ENCODE results near the gene WNT7A.

Gene WNT7A

GRCh38 chr3:13891017-13891392, 11.1 kb upstream of the WNT7A start:
- H3K4me3 ChIP-seq (ENCODE audit: low read depth, low read length): no peak overlapping the region
- DNase-seq (ENCODE audit: low read depth): no peak
- TF ChIP-seq, protein P1, sequence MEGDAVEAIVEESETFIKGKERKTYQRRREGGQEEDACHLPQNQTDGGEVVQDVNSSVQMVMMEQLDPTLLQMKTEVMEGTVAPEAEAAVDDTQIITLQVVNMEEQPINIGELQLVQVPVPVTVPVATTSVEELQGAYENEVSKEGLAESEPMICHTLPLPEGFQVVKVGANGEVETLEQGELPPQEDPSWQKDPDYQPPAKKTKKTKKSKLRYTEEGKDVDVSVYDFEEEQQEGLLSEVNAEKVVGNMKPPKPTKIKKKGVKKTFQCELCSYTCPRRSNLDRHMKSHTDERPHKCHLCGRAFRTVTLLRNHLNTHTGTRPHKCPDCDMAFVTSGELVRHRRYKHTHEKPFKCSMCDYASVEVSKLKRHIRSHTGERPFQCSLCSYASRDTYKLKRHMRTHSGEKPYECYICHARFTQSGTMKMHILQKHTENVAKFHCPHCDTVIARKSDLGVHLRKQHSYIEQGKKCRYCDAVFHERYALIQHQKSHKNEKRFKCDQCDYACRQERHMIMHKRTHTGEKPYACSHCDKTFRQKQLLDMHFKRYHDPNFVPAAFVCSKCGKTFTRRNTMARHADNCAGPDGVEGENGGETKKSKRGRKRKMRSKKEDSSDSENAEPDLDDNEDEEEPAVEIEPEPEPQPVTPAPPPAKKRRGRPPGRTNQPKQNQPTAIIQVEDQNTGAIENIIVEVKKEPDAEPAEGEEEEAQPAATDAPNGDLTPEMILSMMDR (IDR thresholded peaks at IDR 0.05; ENCODE audit: control insufficient read depth, extremely low read depth, insufficient read depth): no peak

DNA sequence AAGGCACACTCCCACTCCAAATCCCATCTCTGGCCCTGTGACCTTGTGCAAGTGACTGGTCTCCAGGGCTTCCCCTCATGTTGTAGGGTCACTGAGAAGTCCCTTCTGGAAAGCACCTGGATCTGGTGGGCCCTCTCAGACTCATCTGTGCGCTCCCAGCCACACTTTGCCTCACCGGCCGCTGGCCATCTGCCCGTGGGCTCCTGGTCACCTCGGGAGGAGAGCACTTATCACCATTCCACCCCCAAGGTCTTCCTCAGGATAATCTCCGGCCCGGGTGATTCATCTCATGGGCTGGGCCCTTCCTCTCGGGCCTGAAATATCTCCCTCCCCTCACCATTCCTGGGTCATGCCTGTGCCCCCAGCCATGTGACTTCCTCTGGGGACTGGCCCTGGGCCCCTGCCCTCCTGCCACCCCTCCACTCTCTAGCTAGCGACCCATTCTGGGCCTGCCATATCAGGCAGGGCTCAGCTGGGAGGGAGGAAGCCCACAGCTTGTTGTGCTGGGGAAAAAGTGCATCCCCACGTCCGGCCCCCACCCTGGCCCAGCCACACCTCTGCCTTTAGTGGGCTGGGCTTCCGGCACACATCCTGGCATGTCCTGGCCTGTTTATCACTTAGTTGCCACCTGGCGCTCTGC, 10.6 kb upstream of the WNT7A start:
- H3K4me3 ChIP-seq (ENCODE audit: low read depth, low read length): no peak overlapping the region
- TF ChIP-seq, protein P1 (IDR thresholded peaks at IDR 0.05; ENCODE audit: control insufficient read depth, extremely low read depth, insufficient read depth): no peak
- no peak for DNase-seq (ENCODE audit: low read depth)

GRCh38 chr3:13888576-13888975, 8.7 kb upstream of the WNT7A start:
- TF ChIP-seq, protein P1 (IDR thresholded peaks at IDR 0.05; ENCODE audit: control insufficient read depth, extremely low read depth, insufficient read depth): no peak
- no peak overlapping the region for H3K4me3 ChIP-seq (ENCODE audit: low read depth, low read length)
- DNase-seq (ENCODE audit: low read depth): no peak

DNA sequence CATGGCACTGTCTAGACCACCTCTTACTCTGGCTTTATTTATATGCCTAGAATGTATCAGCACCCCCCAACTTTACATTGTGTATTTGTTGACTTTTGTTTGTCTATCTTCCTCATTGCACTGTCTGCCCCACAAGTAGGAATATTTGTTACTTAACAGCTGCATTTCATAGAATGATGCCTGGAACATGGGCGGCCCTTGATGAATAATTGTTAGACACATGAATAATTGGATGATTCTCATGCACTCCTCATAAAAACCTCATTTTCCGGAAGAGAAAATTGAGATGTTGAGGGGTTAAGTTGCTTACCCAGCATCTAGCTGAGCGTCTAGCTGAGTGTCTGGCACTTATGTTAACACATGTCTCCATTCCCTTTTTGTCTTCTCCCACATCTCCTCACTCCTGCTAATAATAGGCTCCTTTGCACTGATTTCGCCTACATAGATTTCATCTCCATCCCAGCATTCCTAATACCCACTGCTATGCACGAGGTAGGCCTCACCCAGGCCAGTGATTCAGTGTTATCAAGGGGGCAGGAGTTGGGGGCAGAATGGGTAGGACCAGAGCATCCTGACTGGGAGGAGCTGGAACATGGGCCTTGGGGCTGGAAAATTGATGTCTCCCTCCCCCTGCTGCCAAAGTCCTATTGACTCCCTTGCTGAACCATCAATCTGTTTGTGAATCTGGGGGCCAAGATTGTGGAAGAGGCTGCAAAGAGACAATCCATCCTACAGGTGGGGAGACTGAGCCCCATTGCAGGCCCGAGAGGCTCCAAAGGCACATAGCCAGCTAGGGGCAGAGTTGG, 7.8 kb upstream of the WNT7A start:
- no peak overlapping the region for H3K4me3 ChIP-seq (ENCODE audit: low read depth, low read length)
- TF ChIP-seq, protein P1 (IDR thresholded peaks at IDR 0.05; ENCODE audit: control insufficient read depth, extremely low read depth, insufficient read depth): no peak
- DNase-seq (ENCODE audit: low read depth): no peak

- DNase-seq (ENCODE audit: low read depth): no peak
- no peak overlapping the region for H3K4me3 ChIP-seq (ENCODE audit: low read depth, low read length)
- TF ChIP-seq, protein P1 (IDR thresholded peaks at IDR 0.05; ENCODE audit: control insufficient read depth, extremely low read depth, insufficient read depth): no peak
These were observed 6.8 kb upstream of the WNT7A start for GRCh38 chr3:13886593-13887129.

- no peak for DNase-seq (ENCODE audit: low read depth)
- TF ChIP-seq, protein P1 (IDR thresholded peaks at IDR 0.05; ENCODE audit: control insufficient read depth, extremely low read depth, insufficient read depth): no peak
These were observed 5.8 kb upstream of the WNT7A start for GRCh38 chr3:13885704-13886010.

More at GRCh38 chr3:13885704-13886010, 5.8 kb upstream of the WNT7A start:
- no peak overlapping the region for H3K4me3 ChIP-seq (ENCODE audit: low read depth, low read length)
